ENCODE data around the gene UXT. TPM values are rescaled to one million over a fixed set of nuclear protein-coding genes. Genes with fewer than 3 reads are reported as not detected.
A peak's percentile ranks its signal among the peaks of the same experiment; 100 is the strongest.

UXT gene
- total and polyA plus RNA-seq, 9 of the 15 experiments (the other 6 are each of a cell fraction or from before 2014, with no cell fraction given), result 141 to 300 (median 204) TPM

DNA sequence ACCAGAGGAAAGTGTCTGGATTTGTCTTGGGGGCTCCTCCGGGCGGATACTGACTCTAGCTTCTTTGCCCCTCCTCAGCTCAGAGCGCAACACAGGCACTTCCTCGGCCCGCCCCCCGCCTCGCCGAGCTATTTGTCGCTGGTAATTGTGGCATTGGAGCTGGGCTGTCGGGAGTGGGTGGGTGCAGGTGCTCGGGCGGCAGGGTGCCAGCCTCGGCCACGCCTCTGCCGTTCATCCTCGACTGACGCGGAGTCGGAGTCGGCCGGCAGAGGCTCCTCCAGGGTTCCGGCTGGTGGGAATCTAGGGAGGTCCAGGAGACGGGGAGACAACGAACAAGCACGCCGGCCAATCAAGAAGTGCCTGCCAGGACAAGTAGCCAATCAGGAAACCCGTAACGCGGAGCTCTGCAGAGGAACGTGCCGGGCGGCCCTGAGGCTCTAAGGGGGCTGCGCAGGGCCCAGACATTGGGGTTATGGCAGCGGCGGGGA, 35.4 kb downstream of the UXT start:
- ATAC-seq (0 out of 3 replicates have a peak, but pooled peaks have one; percentile 21), DNase-seq (ENCODE audit: extremely low read depth in 1 of 4, low spot score in 3 of 4) (peak in 3 of 4 experiments; percentile 40 to 47 (median 46)), FAIRE-seq (no peak)
- H3K4me2 ChIP-seq (ENCODE audit: insufficient read depth, low read length), result peak overlapping the region; percentile 25; the same call in 1 of the 2 replicates
- H4K20me1 ChIP-seq (replicated peaks; ENCODE audit: control insufficient read depth, insufficient read depth, low read length), result no peaks in the 10 kb centered on the region
- no peaks in the 10 kb centered on the region for H3K79me2 ChIP-seq (ENCODE audit: control insufficient read depth, insufficient read depth, low read length)
- H3K4me3 ChIP-seq, result no peak overlapping the region
- H3K9ac ChIP-seq (ENCODE audit: insufficient read depth in 1 of 2, low read depth in 2 of 2, low read length in 2 of 2), result no peak overlapping the region
- TF ChIP-seq, protein P1, sequence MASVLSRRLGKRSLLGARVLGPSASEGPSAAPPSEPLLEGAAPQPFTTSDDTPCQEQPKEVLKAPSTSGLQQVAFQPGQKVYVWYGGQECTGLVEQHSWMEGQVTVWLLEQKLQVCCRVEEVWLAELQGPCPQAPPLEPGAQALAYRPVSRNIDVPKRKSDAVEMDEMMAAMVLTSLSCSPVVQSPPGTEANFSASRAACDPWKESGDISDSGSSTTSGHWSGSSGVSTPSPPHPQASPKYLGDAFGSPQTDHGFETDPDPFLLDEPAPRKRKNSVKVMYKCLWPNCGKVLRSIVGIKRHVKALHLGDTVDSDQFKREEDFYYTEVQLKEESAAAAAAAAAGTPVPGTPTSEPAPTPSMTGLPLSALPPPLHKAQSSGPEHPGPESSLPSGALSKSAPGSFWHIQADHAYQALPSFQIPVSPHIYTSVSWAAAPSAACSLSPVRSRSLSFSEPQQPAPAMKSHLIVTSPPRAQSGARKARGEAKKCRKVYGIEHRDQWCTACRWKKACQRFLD (CRISPR knock-in tag; IDR thresholded peaks at IDR 0.05), result no peak
- no peak for TF ChIP-seq PPARD (CRISPR knock-in tag; IDR thresholded peaks at IDR 0.05)
- no peak for TF ChIP-seq TCF7L2 (IDR thresholded peaks at IDR 0.05; ENCODE audit: low read depth, low read length)
- TF ChIP-seq RB1 (IDR thresholded peaks at IDR 0.05; ENCODE audit: low read depth), result no peak
- TF ChIP-seq SIN3A (IDR thresholded peaks at IDR 0.05; ENCODE audit: borderline replicate concordance in 2 of 2, control insufficient read depth in 1 of 2, low read depth in 2 of 2, low read length in 2 of 2), result no peak
- TF ChIP-seq ZNF699 (CRISPR knock-in tag; IDR thresholded peaks at IDR 0.05; ENCODE audit: insufficient replicate concordance), result no peak
- TF ChIP-seq NFYB (IDR thresholded peaks at IDR 0.05; ENCODE audit: extremely low read depth, insufficient read length), result peak; percentile 24
- TF ChIP-seq HOXB6 (CRISPR knock-in tag; IDR thresholded peaks at IDR 0.05; ENCODE audit: borderline replicate concordance), result no peak
- TF ChIP-seq, protein P2, sequence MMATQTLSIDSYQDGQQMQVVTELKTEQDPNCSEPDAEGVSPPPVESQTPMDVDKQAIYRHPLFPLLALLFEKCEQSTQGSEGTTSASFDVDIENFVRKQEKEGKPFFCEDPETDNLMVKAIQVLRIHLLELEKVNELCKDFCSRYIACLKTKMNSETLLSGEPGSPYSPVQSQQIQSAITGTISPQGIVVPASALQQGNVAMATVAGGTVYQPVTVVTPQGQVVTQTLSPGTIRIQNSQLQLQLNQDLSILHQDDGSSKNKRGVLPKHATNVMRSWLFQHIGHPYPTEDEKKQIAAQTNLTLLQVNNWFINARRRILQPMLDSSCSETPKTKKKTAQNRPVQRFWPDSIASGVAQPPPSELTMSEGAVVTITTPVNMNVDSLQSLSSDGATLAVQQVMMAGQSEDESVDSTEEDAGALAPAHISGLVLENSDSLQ (IDR thresholded peaks at IDR 0.05), result peak; percentile 50; the same call in 1 of the 2 replicates
- TF ChIP-seq STAG1 (CRISPR knock-in tag; IDR thresholded peaks at IDR 0.05; ENCODE audit: borderline replicate concordance), result no peak
- TF ChIP-seq C11orf30 (IDR thresholded peaks at IDR 0.05; ENCODE audit: low read depth), result no peak
- H3K27me3 ChIP-seq (ENCODE audit: control insufficient read depth in 2 of 2, insufficient read depth in 2 of 2, low read length in 2 of 2), result peaks cover 0 to 34% of the 10 kb centered on the region in 2 experiments; a peak in 2 of 5 replicates
- in situ Hi-C loops (cut with MboI) (no loop called here), intact Hi-C loops (cut with micrococcal nuclease) (no loop called here)
- H3K9me1 ChIP-seq (ENCODE audit: control insufficient read depth, insufficient read depth, low read length), result no peaks in the 10 kb centered on the region
- H3K9me3 ChIP-seq (replicated peaks; ENCODE audit: control insufficient read depth, insufficient read depth, low read depth, low read length), result no peaks in the 10 kb centered on the region
- H3K4me1 ChIP-seq (replicated peaks in 1 of 2; ENCODE audit: control insufficient read depth in 2 of 2, insufficient read depth in 2 of 2, low read length in 2 of 2), result peaks cover 0 to 25% of the 10 kb centered on the region in 2 experiments; a peak in 2 of 5 replicates
- ChIA-PET CTCF (ENCODE audit: low intra/inter-chr PET ratio) (no interaction called here), POLR2A (no interaction called here)
- no peak overlapping the region for H3K27ac ChIP-seq (ENCODE audit: extremely low read depth, low read depth, low read length)
- H2AFZ ChIP-seq (ENCODE audit: low read depth, low read length), result no peak overlapping the region
- BruUV-seq (replicated peaks), result no TSS peak
- no peaks in the 10 kb centered on the region for H3K36me3 ChIP-seq (ENCODE audit: control insufficient read depth, insufficient read depth, low read length)
- 29% methylated on average over 15 of the region's 35 CpGs for WGBS (ENCODE audit: insufficient coverage, low coverage, missing lambda C conversion rate)
